Choroid plexus epithelial cell (primary cell): Measurements from ENCODE around the gene SLC27A2.

Experiments
- DNase-seq: peaks from one replicate; pipeline ENCODE4 v3.0.0-alpha.2; 2010; ENCODE audit warnings: low read depth
- H3K4me3 ChIP-seq: 2 replicates; pipeline ENCODE4 v1.5.1; 2011; ENCODE audit warnings: low read depth, mild to moderate bottlenecking, control low read depth, low read length, moderate library complexity
- CTCF ChIP-seq: conservative IDR thresholded peaks from 2 replicates; pipeline ENCODE4 v1.5.1; 2011; ENCODE audit warnings: low read depth, mild to moderate bottlenecking, control low read depth, inconsistent platforms, low read length, moderate library complexity

The SLC27A2 gene

GRCh38 chr15:50244959-50245624 is 63.1 kb downstream of the SLC27A2 start:
- no peak overlapping the region for H3K4me3 ChIP-seq
- no peak for TF ChIP-seq CTCF
- DNase-seq = no peak

GRCh38 chr15:50246631-50247030 is 64.6 kb downstream of the SLC27A2 start:
- TF ChIP-seq CTCF = no peak
- H3K4me3 ChIP-seq = no peak overlapping the region
- DNase-seq = no peak

GRCh38 chr15:50247819-50248655 is 66.0 kb downstream of the SLC27A2 start:
- no peak for TF ChIP-seq CTCF
- DNase-seq = peak; percentile 27
- H3K4me3 ChIP-seq = no peak overlapping the region

- no peak for DNase-seq
- TF ChIP-seq CTCF = no peak
- no peak overlapping the region for H3K4me3 ChIP-seq
Measured at GRCh38 chr15:50248994-50249582, 67.1 kb downstream of the SLC27A2 start.

GRCh38 chr15:50249704-50250103 is 67.7 kb downstream of the SLC27A2 start:
- H3K4me3 ChIP-seq = no peak overlapping the region
- DNase-seq = no peak
- TF ChIP-seq CTCF = no peak

- no peak for TF ChIP-seq CTCF
- no peak for DNase-seq
- H3K4me3 ChIP-seq = no peak overlapping the region
Measured at GRCh38 chr15:50250760-50251394, 68.9 kb downstream of the SLC27A2 start.
